Sigmoid colon (tissue), 7 donors: ENCODE measurements around the gene LTBP1. TPM values are rescaled to one million over a fixed set of nuclear protein-coding genes. Genes with fewer than 3 reads are reported as not detected.

Experiments
- DNase-seq: peaks from one replicate; pipeline ENCODE4 v3.0.0-alpha.2; 2019
- H3K27ac ChIP-seq, 4 donors: fragments of 200-600 bp; sonication (generic); one replicate each; pipeline ENCODE4 v1.5.1; 2016 to 2019; ENCODE audit warnings: mild to moderate bottlenecking in 1 of 4
- H3K27me3 ChIP-seq, 3 donors: fragments of 200-600 bp; sonication (generic); one replicate each; pipeline ENCODE4 v1.5.1; 2019; ENCODE audit warnings: mild to moderate bottlenecking in 1 of 3
- H3K36me3 ChIP-seq, 4 donors: fragments of 200-600 bp; sonication (generic); one replicate each; pipeline ENCODE4 v1.5.1; 2016 to 2019
- H3K4me1 ChIP-seq, 4 donors: fragments of 200-600 bp; sonication (generic); one replicate each; pipeline ENCODE4 v1.5.1; 2017 to 2019
- H3K4me3 ChIP-seq, 4 donors: fragments of 200-600 bp; sonication (generic); one replicate each; pipeline ENCODE4 v1.5.1; 2017 to 2019; ENCODE audit warnings: mild to moderate bottlenecking in 2 of 4, moderate library complexity in 1 of 4
- H3K9me3 ChIP-seq, 4 donors: fragments of 200-600 bp in 3 of 4; sonication (generic) in 3 of 4; one replicate each; pipeline versions ENCODE4 v1.5.1 to v1.6.1; 2013 to 2019
- CTCF ChIP-seq, 4 experiments: fragments of 450-650 bp in 3 of 4; fragments of 200-600 bp in 1 of 4; IDR thresholded peaks; one replicate each; pipeline ENCODE4 v1.5.1; 2016 to 2019; ENCODE audit warnings: antibody characterized with exemption in 4 of 4, mild to moderate bottlenecking in 3 of 4, moderate library complexity in 2 of 4
- EP300 ChIP-seq, 4 donors: sonication (generic); formaldehyde crosslinking; IDR thresholded peaks; one replicate each; pipeline ENCODE4 v1.6.1; 2017; ENCODE audit warnings: antibody characterized with exemption in 4 of 4
- POLR2A ChIP-seq, 2 donors: fragments of 450-650 bp; IDR thresholded peaks; one replicate each; pipeline ENCODE4 v1.6.1; 2016; ENCODE audit warnings: antibody characterized with exemption in 2 of 2, mild to moderate bottlenecking in 2 of 2, moderate library complexity in 2 of 2
- POLR2AphosphoS5 ChIP-seq, 4 donors: sonication (generic); formaldehyde crosslinking; IDR thresholded peaks; one replicate each; pipeline ENCODE4 v1.6.1; 2017; ENCODE audit warnings: antibody characterized with exemption in 4 of 4
- WGBS, 2 donors: extraction: QIAGEN DNeasy Blood & Tissue Kit; methylation state at CpG; one replicate each; pipeline ENCODE4 v1.1.7; 2013; 5-methylcytosine and 5-hydroxymethylcytosine counted together
- intact Hi-C: fragments of 100-400 bp; cut with DNase I; formaldehyde crosslinking; loops from one replicate; pipeline ENCODE4 v1.15.1; 2023
- polyA plus RNA-seq, 3 donors: library from polyadenylated mRNA; stranded (reverse); fragments of 200-250 nt; gene quantifications; one replicate each; pipeline ENCODE4 v1.2.3, GENCODE V29; 2013
- total RNA-seq, 4 donors: library from RNA; depleted of rRNA; stranded (reverse); fragments of >200 nt; gene quantifications; one replicate each; pipeline ENCODE4 v1.1.0, GENCODE V29; 2016
- donor health status: healthy with polysubstance abuse.
- donor health status: Bipolar disorder and iron deficiency.
- donor health status: healthy.

The LTBP1 gene
- total and polyA plus RNA-seq, 7 donors, result 3.0 to 102 (median 34.2) TPM

GRCh38 chr2:33033606-33034081 is 86.9 kb downstream of the LTBP1 start:
- intact Hi-C loops, result loop anchor here (1.0 to 5.0 kb wide), 5 partner anchors 86 to 549 kb away; partner anchors contain the start of gene LTBP1
- DNase-seq, result no peak
- Histone ChIP-seq H3K4me1 (peaks cover 0 to 36% (median 14%) of the 10 kb centered on the region in 4 donors), H3K4me3 (peak overlapping the region; percentile 30 to 55 (median 46)), H3K36me3 (no peaks in the 10 kb centered on the region), H3K9me3 (no peaks in the 10 kb centered on the region), H3K27ac (peak overlapping the region; percentile 67 to 78 (median 75)), H3K27me3 (no peaks in the 10 kb centered on the region)
- 57 to 64% methylated on average over 7 of the region's 7 CpGs for WGBS, 2 donors
- TF ChIP-seq POLR2AphosphoS5 (IDR thresholded peaks at IDR 0.05) (no peak), CTCF (IDR thresholded peaks at IDR 0.05) (peak; percentile 43 to 56 (median 50))

- 72 to 79% methylated on average over 8 of the region's 8 CpGs for whole genome bisulfite sequencing, 2 donors
- TF ChIP-seq EP300 (IDR thresholded peaks at IDR 0.05) (no peak), CTCF (IDR thresholded peaks at IDR 0.05) (peak; percentile 26 to 66 (median 50)), POLR2AphosphoS5 (IDR thresholded peaks at IDR 0.05) (peak in 2 of 4 donors; percentile 48 to 61)
- Histone ChIP-seq H3K4me3 (peak overlapping the region in 3 of 4 donors; percentile 20 to 40 (median 29)), H3K4me1 (peaks cover 0 to 38% (median 14%) of the 10 kb centered on the region in 4 donors), H3K27me3 (no peaks in the 10 kb centered on the region), H3K27ac (peak overlapping the region; percentile 37 to 78 (median 75)), H3K9me3 (no peaks in the 10 kb centered on the region), H3K36me3 (no peaks in the 10 kb centered on the region)
- intact Hi-C loops, result loop anchor here (5.0 kb wide), 6 partner anchors 87 to 548 kb away; partner anchors contain the start of gene LTBP1
- no peak for DNase-seq
Measured at GRCh38 chr2:33034784-33035183, 88.0 kb downstream of the LTBP1 start.

DNA sequence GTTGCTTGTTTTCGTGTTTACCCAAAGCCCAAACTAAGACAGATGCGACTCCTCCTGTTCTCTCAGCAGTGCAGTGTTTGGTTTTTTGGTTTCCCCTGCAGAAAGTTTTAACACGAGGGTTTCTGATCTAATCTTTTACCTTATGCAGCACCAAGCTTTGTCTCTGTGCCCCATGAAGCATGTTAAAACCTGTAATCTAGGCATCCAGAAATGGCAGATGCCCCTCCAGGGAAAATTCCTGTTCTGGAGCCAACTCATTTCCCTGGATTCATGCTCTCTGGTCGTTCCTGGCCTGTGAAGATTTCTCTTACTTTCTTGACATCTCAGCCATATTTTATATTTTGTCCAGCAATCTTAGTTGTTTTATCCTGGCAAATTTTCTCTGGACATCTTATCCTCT is 91.5 kb downstream of the LTBP1 start:
- no peaks in the 10 kb centered on the region for H3K36me3 ChIP-seq
- no peak for DNase-seq
- no peak overlapping the region for H3K4me3 ChIP-seq
- no peaks in the 10 kb centered on the region for H3K27me3 ChIP-seq
- peak overlapping the region in 2 of 4 donors; percentile 1 to 35 for H3K27ac ChIP-seq
- WGBS, 2 donors, result 83 to 84% methylated on average over 4 of the region's 4 CpGs
- intact Hi-C loops, result loop anchor here (5.0 kb wide), 2 partner anchors 94 to 229 kb away; no protein-coding TSS in a partner anchor
- TF ChIP-seq POLR2AphosphoS5 (IDR thresholded peaks at IDR 0.05) (no peak), POLR2A (IDR thresholded peaks at IDR 0.05) (no peak), EP300 (IDR thresholded peaks at IDR 0.05) (no peak), CTCF (IDR thresholded peaks at IDR 0.05) (no peak)
- H3K9me3 ChIP-seq, result no peaks in the 10 kb centered on the region
- peaks cover 0 to 47% (median 22%) of the 10 kb centered on the region in 4 donors for H3K4me1 ChIP-seq

DNA sequence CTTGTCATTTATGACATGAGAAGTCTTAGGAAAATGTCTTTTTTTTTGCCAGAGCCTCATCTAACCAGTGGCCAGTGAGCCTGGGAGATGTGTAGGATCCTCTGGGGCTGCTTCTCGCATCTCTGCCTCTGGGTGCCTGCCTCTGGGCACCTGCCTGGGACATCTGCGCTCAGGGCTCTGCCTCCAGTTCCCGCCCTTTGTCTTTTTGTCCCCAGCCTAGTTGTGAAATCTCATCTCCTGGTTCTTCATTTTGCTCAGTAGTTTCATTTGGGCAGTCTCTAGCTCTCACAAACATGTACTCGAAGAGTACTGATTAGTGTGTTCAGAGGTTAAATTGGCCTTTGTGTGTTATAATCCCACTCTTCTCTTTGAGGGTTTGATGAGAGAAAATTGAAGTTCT is 92.0 kb downstream of the LTBP1 start:
- Histone ChIP-seq H3K4me3 (no peak overlapping the region), H3K27me3 (no peaks in the 10 kb centered on the region), H3K4me1 (peaks cover 0 to 41% (median 22%) of the 10 kb centered on the region in 4 donors), H3K27ac (peak overlapping the region in 2 of 4 donors; percentile 1 to 33), H3K9me3 (no peaks in the 10 kb centered on the region), H3K36me3 (no peaks in the 10 kb centered on the region)
- whole genome bisulfite sequencing, 2 donors, result 82 to 93% methylated on average over 4 of the region's 4 CpGs
- intact Hi-C loops, result loop anchor here (5.0 kb wide), 2 partner anchors 94 to 229 kb away; no protein-coding TSS in a partner anchor
- no peak for DNase-seq
- TF ChIP-seq EP300 (IDR thresholded peaks at IDR 0.05) (no peak), CTCF (IDR thresholded peaks at IDR 0.05) (no peak), POLR2AphosphoS5 (IDR thresholded peaks at IDR 0.05) (no peak), POLR2A (IDR thresholded peaks at IDR 0.05) (no peak)

DNA sequence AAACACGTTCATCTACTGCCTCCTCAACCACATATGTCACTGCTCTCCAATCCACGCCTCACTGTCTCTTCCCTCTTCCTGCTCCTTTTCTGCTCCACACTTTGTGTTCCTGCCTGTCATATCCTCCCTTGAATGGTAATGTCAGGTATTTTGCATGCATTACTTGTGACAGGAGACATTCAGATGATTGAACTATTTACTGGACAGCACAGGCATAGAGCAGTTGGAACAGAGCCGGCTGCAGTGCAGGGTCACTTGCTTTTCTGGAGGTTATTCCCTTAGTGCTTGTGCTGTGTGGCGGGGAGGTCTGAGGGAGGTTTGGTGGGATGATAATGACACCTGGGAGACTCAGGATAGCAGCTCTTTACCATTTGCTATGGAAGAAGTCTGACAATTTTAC is 93.8 kb downstream of the LTBP1 start:
- no peak overlapping the region for H3K4me3 ChIP-seq
- no peak overlapping the region for H3K27ac ChIP-seq
- WGBS, 2 donors, result 83 to 91% methylated on average over 4 of the region's 4 CpGs
- H3K36me3 ChIP-seq, result no peaks in the 10 kb centered on the region
- intact Hi-C loops, result no loop called here
- DNase-seq, result no peak
- H3K9me3 ChIP-seq, result no peaks in the 10 kb centered on the region
- peaks cover 0 to 27% (median 16%) of the 10 kb centered on the region in 4 donors for H3K4me1 ChIP-seq
- H3K27me3 ChIP-seq, result no peaks in the 10 kb centered on the region
- TF ChIP-seq POLR2A (IDR thresholded peaks at IDR 0.05) (no peak), POLR2AphosphoS5 (IDR thresholded peaks at IDR 0.05) (no peak), CTCF (IDR thresholded peaks at IDR 0.05) (no peak), EP300 (IDR thresholded peaks at IDR 0.05) (no peak)
